Erythroblast (primary cell): ENCODE measurements around the gene KLF2.

Experiments used
- GATA1 ChIP-seq: IDR thresholded peaks from 2 replicates; pipeline ENCODE4 v1.6.1; 2011; ENCODE audit warnings: low read depth, mild to moderate bottlenecking, control low read depth, low read length, moderate library complexity
- POLR2A ChIP-seq: IDR thresholded peaks from 2 replicates; pipeline ENCODE4 v1.6.1; 2011; ENCODE audit warnings: mild to moderate bottlenecking, low read length

- TF ChIP-seq POLR2A (no peak), GATA1 (no peak)
Observed at GRCh38 chr19:16355293-16356043, 30.8 kb downstream of the KLF2 start.
